GM19455 (cell line): ENCODE results near the gene GPR15LG.
A peak's percentile ranks its signal among the peaks of the same experiment; 100 is the strongest.

Experiments used
- ATAC-seq: cut with Tn5 transposase; IDR thresholded peaks from one replicate; pipeline ENCODE4 v1.9.1; 2021; ENCODE audit not compliant: unreplicated experiment

GPR15LG gene

DNA sequence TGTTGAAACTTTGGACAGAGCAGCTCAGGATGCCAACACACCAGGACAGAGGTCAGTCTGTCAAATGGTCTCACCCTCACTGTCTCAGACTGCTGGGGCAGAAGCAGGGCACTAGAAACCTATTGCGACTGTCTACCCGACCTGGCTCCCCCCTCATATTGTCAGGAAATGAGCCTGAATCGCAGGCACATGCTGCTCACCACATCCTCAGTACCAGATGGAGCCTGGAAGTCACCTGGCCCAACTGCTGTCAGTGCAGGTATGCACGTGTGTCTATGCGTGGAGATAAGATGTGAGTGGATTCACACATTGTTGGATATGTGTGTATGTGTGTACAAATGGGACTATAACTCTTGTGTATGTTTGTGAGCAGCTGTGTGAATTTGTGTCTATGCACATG is 17.5 kb downstream of the GPR15LG start:
- no peak for ATAC-seq

DNA sequence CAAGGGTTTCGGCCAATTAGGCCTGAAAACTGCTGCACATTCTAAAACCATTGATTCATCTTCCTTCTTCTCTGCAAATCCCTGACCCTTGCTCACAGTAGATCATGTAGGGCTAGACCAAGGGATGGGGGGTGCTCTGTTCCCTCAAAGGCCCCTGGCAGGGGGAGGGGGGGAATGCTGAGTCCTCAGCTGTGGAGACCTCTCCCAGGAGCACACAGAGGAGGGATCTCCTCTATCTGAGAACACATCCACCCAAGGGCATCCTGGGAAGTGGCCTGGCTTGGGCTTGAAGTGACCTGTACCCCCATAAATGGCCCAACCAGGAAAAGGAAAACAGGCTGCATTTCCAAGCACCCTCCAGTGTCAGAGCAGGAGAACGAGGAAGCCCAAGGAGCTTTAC is 19.7 kb downstream of the GPR15LG start:
- ATAC-seq, result no peak

DNA sequence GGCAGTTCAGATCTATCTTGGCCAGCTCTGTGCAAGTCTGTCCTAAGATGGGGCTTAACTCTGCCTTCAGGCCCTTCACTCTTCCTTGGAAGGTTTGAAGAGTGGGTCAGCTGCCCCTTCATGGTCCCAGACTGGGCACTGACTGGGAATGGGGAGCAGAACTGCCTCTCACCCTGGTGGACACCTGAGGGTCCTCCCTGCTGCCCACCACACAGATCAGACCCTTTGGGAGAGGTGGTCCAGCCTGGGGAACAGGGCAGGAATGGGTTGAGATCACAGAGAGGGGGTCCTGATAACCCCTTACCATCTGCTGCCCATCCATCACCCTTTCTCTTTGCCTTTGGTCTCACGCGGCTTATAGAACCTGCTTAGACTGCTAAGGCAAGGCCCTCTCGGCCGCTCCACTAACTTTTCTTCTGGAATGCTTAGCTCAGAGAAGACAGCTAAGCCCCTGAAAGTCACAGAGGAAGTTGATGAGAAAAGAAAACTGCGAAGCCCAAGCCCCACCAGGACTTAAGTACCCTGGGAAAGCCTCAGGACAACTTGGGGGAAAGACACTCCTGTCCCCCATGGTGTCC is 20.3 kb downstream of the GPR15LG start:
- ATAC-seq, result no peak

DNA sequence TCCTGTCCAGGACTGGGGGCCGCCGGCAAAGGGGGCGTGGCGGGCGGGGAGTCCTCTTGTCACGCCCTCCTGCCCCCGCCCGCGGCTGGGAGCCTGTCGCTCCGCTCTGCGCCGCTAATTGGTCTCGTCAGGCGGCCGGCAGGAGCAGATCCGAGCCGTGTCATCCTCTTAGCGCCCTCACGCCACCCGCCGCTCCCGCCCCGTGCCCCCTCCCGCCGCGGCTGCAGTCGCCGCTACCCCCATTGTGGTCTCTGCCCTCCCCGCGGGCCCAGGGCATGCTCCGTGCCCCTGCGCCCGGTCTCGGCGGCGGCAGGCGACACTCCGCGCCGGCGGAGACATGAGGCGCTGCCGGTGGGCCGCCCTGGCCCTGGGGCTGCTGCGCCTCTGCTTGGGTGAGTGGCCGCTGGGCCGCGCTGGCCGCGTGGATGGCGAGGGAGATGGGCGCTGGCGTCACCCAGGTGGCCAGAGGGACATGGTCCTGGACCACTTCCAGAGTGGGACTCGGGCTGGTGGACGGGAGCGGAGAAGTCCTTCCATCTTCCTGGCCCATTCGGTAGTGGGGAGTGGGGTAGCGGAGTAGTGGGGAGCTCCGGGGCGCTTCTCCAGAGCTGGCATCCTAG is 20.9 kb downstream of the GPR15LG start, which contains the start of gene CDHR1:
CDHR1 (plus strand) TSS at position 114 of the 620 bp plus-strand sequence; CDS start at position 338, 224 bp downstream.
- peak; percentile 71 for ATAC-seq

DNA sequence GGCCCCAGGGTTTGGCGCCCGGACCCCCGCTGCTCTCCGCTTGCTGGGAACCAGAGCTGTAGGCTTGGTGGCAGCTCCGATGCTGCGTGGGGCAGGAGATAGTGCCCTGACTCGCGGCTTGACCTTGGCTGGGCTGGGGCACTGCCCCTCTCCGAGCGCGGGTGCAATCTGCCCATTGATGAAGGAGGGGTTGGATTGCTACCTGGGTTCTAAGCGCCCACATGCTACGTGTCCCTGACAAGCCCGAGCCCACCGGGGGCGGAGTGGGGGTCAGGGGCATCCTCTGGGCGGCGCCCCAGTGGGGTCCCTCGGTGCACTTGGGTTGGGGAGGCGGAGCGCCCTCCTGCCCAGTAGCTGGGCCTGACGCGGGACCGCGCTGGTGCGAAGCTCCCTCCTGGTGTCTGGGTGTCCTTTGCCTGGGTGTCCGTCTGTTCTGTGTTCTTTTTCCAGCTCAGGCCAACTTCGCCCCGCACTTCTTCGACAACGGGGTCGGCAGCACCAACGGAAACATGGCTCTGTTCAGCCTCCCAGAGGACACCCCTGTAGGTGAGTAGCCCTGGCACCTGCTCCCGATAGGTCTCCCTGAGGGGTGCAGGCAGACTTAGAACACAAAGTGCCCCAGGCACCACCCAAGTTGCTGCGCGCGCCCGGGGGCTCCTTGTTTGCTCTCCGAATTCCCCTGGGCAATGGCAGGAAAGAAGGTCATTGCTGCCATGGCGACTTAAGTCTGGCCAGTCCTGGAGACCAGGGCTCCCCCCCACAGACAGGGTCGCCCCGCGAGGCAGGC is 21.6 kb downstream of the GPR15LG start:
- no peak for ATAC-seq

DNA sequence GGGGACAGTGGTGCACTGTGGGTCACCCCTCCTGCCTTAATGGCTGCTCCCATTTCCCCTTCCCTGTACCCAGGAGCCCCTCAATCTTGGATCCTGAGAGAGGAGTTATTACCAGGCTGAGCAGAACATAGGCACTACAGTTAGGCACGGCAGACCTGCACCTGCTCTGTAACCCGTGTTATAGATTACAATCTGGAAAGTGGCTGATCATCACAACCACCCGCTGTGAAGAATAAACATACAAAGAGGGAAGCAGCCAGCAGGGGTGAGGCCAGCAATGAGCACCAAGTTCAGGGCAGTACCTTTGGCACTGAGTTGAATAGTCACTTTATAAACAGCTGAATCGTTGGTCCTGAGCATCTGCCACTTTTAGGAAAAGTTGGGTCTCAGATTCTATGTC is 22.5 kb downstream of the GPR15LG start:
- no peak for ATAC-seq

DNA sequence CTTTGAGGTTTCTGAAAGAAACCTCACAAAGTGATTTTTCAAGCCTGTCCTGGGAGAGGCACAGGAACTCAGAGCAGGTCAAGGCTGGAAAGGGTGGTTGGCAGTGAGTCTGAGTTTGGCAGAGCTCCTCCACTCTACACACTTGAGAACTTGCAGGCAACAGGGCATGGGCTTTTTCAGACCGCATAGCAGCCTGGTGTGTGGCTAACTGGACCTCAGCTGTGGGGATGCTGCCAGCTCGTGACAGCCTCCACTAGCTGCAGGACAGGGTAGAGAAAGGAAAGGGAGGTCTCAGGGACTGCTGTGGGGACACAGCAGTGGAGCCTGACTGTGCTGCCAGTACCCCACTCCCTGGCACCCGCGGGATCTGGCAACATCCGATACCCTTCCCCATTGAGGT is 23.3 kb downstream of the GPR15LG start:
- ATAC-seq, result no peak

DNA sequence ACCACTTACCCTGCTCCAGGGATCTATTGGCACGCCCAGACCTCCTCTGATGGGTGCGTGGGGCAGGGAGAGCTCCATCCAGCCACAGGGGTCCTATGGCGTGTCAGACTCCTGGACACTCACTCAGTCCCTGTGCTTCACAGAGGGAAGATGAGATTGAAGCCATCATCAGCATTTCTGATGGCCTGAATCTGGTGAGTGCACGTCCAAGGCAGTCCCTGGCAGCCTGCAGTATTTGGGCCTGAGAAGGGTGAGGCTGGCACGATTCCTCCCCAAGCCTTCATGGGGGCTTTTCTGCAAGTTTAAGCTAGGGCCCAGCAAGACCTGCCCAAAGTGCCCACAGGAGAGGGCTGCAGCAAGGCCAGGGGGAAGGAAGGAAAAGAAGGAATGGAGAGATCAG is 24.0 kb downstream of the GPR15LG start:
- ATAC-seq, result no peak

DNA sequence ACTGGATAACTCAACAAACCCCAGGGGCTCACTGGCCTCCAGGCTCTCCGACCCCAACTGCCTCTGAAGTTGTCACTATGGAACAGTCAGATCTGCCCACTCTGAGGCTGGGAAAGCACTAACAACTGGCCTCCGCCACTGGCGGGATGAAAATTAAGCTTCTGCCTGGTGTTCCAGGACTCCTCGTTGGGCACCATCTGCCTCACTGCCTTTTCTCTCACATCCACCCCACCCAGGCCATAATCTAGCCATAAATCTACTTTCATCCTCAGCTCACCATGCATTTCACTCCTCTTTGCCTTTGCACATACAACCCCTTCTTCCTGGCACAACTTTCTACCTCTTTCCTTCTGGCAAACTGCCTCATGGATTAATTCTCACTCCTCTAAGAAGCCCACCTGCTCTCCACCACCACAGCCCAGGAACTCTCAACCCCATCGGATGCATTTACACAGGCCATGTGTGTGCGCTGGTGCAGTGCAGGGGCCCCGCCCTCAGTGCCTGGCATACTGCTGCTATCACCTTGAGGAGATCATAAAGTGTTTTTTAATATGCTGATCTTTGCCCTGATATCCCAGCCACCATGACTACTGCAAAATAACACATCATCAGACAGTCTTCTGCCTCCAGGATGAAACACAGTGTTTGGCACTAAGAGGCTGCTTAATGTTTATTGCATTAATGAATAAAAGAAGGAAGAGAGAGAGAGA is 24.8 kb downstream of the GPR15LG start:
- ATAC-seq, result no peak

DNA sequence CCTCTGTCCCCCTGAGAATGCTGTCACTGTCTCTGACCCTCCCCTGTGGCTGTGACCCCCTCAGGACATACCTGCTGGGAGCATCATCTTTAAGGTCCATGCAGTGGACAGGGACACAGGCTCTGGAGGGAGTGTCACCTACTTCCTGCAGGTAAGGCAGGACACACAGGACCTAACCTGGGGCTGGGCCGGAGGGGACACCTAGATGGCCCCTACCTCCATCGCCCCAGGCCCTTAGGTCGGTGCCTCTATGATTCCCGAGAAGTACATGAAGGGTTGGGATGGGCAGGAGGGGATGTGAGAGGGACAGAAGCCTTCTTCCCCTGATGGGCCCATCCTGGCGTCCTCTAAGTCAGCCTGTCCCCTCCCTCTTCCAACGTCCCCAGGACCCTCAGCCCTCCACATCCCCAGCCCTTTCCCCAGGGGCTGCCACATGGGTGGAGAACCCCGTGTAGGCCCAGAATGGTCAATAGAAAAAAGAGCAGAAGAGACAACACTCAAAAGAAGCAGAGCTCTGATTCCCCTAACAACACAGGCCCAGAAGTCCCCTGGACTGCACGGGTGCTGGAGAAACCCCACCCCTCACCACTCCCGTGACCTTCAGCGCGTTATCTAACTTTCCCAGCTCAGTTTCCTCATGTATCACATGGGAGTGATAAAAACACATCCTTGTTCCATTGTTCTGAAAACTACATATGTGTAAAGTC is 27.1 kb downstream of the GPR15LG start:
- no peak for ATAC-seq

DNA sequence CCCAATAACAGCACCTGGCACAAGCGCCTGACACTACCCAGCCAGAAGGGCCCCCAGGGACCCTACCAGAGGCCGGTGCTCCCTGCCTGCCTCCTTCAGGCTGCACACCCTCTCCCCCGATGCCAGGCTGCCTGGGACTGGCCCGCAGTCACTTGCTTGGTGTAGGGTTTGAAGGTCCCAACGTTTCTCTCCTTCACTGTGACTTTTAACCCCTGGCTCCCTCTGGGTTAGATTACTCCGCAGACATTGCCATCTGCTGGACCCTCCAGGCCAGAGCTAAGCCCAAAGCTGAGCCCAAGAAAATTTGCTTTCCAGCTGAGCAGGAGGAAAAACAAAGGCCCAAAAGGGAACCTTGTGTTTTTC is 27.6 kb downstream of the GPR15LG start:
- ATAC-seq, result no peak

DNA sequence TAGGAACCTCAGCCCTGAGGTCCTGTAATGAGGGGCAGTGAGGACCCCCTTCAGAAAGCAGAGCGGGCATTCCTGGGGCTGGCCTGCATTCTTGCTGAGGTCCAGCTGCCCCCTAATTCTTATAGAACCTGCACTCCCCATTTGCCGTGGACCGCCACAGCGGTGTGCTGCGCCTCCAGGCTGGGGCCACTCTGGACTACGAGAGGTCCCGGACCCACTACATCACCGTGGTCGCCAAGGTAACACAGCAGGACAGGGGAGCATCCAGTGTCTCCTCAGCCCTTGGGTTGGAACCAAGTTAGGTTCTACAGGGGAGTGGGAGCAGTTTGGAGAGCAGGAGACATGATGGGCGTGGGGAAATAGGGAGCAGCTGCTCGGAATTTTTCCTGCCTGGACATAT is 28.1 kb downstream of the GPR15LG start:
- no peak for ATAC-seq

DNA sequence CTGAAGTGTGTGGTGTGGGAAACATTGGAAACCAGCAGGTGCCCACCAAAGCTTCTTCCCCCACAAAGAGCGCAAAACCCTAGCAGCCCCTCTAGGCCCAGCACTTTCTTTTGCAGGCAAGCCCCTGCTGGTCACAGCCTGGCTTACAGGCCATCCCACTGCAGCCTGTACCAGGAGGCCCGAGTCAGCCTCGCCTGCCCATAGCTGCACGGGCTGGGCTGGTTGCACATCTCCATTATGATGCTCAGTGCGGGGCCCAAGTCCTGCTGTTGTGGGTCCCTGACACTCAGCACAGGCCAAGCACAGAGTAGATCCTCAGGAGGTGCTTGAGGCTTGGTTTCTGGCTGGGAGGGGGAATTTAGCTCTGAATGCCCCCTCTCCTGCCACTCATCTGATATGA is 28.7 kb downstream of the GPR15LG start:
- ATAC-seq, result no peak

DNA sequence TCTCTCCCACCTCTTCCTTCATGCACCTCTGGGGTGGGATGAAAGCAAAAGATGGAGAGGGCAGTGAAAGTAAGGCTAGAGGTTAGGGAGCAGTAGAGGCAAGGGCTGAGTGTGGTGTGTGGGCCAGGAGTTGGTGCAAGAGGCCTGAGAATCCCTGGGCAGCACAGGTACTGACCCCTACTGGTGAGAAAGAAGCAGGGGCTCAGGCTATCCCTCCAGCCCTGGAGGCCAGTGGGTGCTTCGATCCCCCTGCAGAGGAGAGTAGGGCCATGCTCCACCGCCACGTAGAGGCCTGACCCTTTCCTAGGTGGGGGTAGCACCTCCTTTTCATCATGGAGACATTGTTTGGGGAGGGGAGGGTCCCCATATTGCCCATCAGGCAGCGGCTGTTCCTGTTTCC is 30.5 kb downstream of the GPR15LG start:
- ATAC-seq, result peak; percentile 61

DNA sequence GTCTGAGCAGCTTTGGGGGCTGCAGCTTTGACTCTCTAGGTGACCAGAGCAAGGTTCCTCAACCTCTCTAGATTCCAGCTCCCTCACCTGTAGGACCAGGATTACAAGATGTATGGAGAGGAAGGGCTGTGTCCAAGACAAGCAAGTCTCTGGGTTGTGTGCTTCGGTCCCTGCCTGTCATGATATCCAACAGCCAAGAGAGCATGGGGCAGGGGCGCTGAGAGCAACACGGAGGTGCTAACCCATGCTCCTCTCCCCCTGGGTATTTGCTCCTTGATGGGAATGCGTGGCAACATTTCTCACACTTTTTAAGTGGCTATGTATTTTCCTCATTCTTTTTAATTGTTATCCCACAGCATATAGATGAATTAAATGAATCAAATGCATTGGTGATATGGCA is 31.0 kb downstream of the GPR15LG start:
- ATAC-seq, result no peak

DNA sequence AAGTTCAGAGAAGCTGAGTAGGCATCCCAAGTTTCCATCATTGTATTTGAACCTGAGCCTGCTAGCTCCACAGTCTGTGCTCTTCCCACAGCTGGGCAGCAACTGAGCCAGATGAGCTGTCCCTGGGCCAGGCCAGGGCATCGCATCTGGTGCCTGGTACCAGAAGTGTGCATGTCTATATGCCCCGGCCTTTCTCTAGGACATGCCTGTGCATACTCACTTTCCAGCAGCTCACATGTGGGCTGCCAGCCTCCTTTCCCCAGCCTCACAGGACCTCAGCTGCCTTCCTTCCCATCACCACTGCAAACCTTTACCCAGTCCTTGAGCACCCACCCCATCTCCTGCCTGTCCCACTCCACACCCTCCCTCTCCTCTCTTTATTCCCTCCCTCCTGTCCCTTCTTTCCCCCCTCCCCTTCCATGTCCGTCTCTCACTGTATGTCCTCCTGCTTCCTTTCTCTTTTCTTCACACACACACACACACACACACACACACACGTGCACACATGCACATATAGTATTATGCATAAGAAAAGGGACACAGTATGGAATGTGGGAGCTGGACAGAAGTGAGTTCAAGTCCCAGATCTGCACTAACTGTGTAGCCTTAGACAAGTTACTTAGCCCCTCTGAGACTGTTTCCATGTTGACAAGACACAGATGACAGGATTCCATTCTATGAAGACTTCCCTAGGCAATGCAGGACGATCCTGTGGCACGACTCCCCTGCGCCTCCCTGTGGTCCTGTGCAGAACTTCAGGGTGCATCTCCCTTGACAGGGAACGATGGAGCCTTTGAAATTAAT is 31.6 kb downstream of the GPR15LG start:
- peak; percentile 60 for ATAC-seq

DNA sequence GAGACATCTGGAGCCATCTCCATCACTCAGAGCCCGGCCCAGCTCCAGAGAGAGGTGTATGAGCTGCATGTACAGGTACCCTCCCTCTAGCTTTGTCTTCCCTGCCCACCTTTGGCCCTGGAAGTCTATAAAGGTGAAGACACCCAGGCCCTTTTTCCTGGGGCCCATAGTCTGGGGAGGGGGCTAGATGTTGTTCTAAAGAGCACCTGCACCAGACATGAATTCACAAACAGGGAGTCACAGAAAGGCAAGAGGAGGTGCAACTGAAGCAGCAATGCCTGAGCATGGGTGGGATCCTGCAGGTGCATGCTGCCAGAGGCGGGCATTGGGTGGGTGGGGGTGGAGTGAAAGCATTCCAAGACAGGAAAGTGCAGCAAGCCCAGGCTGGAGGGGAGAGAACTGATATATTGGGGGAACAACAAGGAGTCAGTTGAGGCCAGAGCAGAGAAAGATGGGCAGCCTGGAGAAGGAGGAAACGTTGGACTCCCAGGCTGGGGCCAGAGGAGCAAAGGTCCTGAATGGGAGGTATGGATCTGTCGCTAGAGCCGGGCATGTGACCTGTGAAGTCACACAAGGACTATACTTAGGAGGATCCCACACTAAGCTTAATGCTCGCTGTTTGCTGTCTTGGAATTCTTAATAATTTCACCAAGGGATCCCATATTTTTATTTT is 32.4 kb downstream of the GPR15LG start:
- no peak for ATAC-seq

DNA sequence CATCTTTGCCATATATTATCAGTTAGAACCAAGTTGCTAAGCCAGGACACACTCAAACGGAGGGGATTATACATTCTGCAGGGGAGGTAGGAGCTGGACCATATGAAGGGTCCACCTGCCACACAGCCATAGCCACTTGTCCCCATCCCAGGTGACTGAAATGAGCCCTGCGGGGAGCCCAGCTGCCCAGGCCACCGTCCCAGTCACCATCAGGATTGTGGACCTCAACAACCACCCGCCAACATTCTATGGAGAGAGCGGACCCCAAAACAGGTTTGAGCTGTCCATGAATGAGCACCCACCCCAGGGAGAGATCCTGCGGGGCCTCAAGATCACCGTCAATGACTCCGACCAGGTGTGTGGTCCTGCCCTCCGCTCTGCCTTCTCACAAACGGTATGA is 34.4 kb downstream of the GPR15LG start:
- no peak for ATAC-seq

DNA sequence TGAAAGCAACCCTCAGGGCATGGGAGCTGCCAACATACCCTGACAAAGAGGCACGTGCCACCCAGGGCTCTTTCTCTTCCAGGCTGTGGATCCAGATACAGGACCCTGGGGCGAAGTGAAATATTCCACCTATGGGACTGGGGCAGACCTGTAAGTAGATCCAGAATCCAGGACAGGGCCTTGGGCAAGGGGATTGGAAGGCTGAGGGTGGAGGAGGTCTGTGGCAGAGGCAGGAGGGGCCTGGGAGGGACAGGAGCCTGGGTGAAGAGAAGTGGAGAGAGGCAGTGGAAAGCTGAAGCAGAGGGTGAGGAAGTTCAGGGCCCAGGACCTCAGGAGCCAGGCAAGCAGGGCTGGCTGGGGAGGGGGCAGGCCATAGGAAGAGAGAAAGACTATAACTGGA is 38.0 kb downstream of the GPR15LG start:
- no peak for ATAC-seq

DNA sequence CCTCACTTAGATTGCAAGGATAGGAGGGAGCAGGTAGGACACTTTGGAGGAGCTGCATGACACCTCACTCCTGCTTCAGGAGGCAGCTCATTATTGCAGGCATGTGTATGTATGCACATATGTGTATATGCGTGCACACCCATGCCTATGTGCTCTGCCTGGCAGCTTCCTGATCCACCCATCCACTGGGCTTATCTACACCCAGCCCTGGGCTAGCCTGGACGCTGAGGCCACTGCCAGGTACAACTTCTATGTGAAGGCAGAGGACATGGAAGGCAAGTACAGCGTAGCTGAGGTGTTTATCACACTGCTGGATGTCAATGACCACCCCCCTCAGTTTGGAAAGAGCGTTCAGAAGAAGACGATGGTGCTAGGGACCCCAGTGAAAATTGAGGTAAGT is 38.4 kb downstream of the GPR15LG start:
- no peak for ATAC-seq
